GM08714 (cell line): Measurements from ENCODE around the gene NCKAP1.

ENCODE experiments used
- H3K4me3 ChIP-seq: fragments of 200-500 bp; sonication (Bioruptor generic); 2 replicates; pipeline ENCODE4 v1.5.1; 2014; ENCODE audit warnings: mild to moderate bottlenecking, low read length, inconsistent platforms
- ZNF274 ChIP-seq: IDR thresholded peaks from 2 replicates; pipeline ENCODE4 v1.6.1; 2012; ENCODE audit warnings: mild to moderate bottlenecking, low read depth, low read length

Gene NCKAP1

DNA sequence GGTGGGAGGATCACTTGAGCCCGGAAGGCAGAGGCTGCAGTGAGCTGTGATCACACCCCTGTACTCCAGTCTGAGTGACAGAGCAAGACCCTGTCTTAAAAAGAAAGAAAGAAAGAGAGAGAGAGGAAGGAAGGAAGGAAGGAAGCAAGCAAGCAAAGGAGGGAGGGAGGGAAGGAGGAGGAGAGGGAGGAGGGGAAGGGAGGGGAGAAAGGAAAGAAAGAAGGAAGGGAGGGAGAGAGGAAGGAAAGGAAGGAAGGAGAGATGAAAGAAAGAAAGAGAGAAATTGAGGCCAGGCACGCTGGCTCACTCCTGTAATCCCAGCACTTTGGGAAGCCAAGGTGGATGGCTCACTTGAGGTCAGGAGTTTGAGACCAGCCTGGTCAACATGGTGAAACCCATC lies 2.3 kb upstream of the NCKAP1 start:
- no peak overlapping the region for H3K4me3 ChIP-seq
- TF ChIP-seq ZNF274 = no peak

DNA sequence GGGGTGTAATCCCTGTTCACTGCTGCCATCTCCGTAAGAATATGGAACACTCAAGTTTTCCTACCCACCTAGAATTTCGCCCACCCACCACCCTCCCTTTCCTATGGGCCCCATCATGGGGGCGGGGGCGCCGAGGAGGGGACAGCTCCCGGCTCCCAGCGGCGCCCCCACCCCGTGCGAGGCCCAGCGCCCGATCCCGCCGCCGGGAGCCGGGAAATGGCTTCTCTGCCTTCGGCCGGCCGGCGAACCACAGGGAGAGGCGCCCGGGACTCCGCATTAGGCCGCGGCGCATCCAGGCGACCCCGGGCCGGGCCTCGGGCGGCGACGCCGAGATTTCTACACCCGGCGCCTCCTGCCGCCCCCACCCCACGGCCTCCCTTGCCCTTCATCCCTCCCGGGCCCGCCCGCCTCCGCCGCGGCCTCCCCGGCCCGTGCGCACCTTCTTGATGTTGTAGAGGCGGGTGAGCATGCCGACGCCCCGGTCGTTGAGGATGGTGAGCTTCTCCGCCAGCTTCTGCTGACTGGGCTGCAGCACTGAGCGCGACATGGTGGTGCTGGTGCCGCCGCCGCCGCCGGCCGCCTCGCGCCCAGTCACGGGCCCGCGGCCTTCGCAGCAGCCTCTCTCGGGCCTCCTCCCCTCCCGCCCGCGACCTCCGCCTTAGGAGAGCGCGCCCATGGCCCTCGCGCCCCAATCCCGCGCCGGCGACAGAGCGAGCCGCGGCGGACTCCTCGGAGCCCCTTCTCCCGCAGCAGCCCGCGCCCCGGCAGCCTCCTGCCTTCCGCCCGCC lies 510 bp downstream of the NCKAP1 start:
- no peak for TF ChIP-seq ZNF274
- peak overlapping the region; percentile 66 for H3K4me3 ChIP-seq

DNA sequence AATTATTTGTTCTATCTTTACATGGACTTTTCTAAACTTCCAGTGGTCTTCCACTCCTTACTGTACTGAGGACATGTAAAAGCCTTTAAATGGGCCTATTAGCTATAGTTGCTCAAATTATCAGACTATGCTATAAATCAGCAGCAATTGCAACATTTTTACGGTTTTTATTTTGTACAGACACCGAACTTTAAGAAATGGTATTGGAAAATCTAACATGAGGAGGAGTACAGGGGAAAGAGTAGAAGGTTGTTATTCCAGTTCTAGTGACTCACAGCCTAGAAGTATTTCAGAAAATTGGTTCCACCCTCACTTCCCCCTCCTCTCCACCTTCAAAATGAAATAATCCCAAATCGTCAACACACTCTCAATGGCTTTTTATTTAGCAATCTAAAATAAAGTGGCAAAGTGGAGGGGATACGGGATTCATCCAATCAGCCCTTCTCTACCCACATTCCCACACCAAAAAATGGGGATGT lies 1.1 kb downstream of the NCKAP1 start:
- peak overlapping the region; percentile 66 for H3K4me3 ChIP-seq
- no peak for TF ChIP-seq ZNF274

DNA sequence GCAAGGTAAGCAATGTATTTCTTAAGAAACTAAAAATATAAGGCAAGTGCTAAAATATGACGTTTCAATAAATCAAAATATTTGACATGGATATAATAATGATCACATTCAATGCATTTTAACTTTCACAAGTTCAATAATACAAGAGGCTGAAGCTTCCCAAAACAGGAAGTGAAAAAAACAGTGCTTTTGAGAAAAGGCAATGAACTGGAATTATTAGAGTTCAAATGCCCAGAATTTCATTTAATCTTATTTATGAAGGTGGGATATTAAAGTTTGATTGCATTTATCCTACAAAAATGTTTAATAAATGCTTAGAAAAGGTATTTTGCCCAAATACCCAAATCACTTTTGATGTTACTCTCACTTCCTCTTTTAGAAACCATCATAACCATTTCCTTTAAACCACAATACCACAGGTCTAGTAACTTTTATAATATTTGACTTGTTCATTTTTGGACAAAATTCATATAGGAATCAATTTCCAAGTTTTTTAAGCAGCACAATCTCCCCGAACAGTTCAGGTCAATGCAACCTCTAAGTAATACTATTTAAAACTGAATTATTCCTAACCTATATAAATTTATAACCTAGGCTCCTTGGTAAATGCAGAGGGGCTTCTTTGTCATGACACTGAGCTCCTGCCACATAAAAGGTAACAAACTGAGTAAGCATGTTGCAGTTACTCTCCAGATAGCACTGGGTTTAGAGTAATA lies 2.1 kb downstream of the NCKAP1 start:
- peak overlapping the region; percentile 18; the same call in 1 of the 2 replicates for H3K4me3 ChIP-seq
- no peak for TF ChIP-seq ZNF274

DNA sequence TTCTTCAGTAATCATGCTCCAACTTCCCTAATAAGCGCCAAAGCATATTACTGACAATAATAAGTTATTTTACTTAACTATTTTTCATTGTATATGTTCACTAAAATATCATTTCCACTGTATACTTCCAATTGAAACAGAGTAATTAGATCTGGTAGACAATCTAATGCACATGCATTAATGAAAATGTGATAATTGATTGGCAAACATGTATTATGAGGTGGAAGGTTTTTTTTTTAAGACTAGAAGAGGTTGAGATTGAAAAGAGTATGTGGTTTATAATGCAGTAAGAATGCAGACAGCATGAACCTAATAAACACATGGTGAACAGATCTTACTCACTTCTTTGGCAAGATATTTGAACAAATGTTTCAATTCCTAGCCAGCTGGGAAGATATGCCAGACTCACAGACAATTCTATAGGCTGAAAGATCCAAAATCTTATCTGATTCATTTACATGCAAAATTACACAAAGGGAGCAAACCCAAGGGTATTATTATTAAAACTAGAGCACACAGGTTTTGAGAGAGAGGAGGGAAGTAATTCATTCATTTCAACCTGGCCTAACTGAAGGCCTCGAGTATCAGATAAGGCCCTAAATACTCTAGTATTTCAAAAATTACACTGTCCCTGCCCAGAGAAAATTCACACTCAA lies 2.8 kb downstream of the NCKAP1 start:
- TF ChIP-seq ZNF274 = no peak
- no peak overlapping the region; the same call in 1 of the 2 replicates for H3K4me3 ChIP-seq

DNA sequence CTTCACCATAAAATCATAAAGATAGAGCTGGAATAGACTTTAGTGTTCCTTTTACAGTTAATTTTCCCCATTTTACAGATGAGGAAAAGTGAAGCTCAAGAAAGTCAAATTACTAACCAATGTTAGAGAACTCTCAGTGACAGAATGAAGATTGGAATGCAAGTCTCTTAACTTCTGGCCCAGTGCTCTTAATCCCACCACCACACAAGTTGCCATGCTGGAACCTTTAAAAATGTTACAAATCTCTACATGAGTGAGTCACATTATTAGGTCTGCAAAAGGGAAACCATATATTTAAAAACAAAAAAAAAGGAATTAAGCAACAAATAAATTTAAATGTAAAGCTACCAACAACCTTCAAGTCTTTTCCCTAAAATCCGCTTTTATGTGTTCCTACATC lies 3.5 kb downstream of the NCKAP1 start:
- no peak for TF ChIP-seq ZNF274
- H3K4me3 ChIP-seq = no peak overlapping the region

DNA sequence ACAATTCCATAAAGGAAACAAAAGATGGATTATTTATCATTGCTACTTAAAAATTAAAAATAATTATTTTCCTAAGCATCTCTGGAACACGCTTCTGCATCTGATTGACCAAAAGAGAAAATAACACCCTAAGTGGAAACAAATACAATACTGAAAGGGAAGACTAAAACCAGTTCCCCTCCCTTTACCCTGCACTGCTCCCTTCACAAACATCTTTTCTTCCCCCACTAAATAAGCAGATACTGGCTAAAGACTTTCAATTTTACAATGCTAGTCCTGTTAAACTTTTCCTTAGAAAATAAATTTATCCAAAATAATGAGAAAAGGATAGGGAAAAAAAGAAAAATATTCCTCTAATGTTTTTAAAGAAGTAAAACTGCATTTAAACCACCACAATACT lies 4.3 kb downstream of the NCKAP1 start:
- TF ChIP-seq ZNF274 = no peak

DNA sequence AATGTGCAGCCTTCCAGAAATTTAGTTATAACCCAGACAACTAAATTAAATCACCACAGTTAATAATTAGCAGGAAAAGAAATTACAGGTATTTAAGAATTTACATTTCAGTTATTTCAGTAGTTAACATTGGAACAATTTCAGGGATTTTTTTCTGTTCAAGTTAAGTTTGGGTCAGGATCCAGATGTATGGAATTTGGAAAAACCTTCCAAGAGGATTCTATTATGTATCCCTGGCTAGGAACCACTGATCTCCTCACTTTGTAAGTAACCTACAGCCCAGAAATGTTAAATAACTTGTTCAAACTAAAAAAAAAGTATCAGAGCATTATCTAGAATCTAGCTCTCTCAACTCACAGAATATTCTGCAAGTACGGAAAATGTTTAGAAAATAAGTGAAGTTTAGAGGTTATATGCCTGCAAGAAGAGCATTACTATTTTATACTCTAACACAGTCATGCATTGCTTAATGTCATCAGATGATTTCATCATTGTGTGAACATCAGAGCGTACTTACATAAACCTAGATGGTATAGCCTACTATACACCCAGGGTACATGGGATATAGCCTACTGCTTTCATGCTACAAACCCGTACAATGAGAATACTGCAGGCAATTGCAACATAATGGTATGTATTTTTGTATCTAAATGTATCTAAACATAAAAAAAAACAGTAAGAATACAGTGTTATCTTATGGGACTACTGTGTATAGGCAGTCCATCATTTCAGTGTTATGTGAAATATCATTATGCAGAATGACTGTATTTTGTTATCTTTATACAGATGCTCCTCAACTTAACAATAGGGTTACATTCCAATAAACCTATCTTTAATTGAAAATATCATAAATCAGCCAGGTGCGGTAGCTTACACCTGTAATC lies 6.1 kb downstream of the NCKAP1 start:
- no peak overlapping the region for H3K4me3 ChIP-seq
- TF ChIP-seq ZNF274 = no peak

More for the DNA sequence above, 4.3 kb downstream of the NCKAP1 start:
- no peak overlapping the region for H3K4me3 ChIP-seq

DNA sequence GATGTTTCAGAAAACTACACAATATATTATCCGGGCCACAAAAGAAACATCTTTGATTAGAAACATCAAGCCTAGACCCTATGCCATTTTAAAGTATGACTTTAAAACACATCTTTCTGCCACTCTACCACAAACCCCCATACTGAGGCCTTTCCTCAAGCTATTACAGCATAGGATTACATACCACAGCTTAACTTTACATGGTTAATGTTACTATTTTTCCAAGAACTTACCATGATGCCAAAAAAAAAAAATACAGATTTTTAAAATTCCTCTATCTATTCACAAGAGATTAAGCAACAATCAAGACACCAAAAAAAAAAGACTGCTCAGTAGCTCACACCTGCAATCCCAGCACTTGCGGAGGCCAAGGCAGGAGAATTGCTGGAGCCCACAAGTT lies 9.0 kb downstream of the NCKAP1 start:
- TF ChIP-seq ZNF274 = no peak
- H3K4me3 ChIP-seq = no peak overlapping the region

DNA sequence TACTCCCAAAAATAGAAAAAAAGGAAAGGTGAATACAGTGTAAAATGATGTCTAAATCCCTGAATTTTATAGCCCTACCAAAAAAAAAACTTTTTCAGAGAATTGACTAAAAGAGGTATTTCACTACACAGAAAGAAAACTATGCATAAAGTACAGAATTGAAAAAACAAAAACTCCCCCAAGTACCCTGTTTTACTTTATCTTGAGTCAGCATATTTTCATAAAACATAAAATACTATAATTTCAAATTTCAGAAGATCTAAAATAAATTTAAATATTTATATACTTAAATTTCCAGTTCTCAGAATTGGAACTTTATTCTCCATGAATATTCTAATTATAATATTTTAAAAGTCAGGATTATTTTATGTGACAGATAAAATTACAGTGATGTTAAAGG lies 10.1 kb downstream of the NCKAP1 start:
- H3K4me3 ChIP-seq = no peak overlapping the region

DNA sequence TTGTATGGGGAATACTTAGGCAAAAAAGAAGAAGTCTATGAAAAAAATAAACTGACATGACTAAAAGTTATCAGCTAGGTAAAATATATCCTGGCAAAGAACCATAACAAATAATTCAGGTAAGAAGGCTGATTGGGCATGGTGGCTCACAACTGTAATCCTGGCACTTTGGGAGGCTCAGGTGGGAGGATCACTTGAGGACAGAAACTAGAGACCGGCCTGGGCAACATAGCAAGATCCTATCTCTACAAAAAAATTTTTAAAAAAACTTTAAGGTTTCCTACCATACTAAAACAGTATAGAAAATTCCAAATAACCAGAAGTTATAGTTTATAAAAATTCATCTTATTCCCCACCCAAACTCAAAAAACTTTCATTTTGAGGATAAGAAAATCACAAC lies 10.8 kb downstream of the NCKAP1 start:
- no peak for TF ChIP-seq ZNF274
- H3K4me3 ChIP-seq = no peak overlapping the region

More for the DNA sequence above, 10.1 kb downstream of the NCKAP1 start:
- TF ChIP-seq ZNF274 = no peak

DNA sequence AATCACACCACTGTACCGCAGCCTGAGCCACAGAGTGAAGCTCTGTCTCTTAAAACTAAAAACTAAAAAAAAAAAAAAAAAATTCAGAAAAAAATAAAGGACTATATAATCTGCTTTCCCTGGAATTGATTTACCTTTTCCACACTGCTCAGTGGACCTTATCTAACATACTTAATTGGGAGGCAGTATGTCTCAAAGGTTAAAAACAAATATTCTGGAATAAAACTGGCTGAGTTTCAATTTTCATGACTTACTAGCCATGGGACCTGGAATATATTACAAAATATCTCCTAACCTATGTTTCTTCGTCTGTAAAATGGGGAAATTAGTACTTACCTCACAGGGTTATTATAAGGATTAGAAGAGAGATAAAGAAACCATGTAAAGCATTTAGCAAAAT lies 11.8 kb downstream of the NCKAP1 start:
- H3K4me3 ChIP-seq = no peak overlapping the region
- no peak for TF ChIP-seq ZNF274

DNA sequence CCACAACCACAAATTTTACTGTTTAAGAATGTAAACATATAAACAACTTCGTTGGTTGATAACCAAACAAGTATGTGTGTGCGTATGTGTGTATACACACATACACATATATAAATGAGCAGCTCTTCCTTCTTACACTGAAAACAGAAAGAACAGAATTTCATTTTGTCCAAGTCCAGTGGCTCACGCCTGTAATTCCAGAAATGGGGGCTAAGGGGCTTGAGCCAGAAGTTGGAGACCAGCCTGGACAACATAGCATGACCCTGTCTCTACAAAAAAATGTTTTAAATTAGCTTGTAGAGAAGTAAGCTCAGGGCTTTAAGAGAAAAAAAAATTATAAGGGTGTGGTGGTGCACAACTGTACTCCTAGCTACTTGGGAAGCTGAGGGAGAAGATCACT lies 12.3 kb downstream of the NCKAP1 start:
- no peak overlapping the region for H3K4me3 ChIP-seq
- TF ChIP-seq ZNF274 = no peak
